Measurements from ENCODE around the gene SIRT7. TPM values are rescaled to one million over a fixed set of nuclear protein-coding genes. Genes with fewer than 3 reads are reported as not detected.

SIRT7 gene
- total RNA-seq, 4 donors from 2014 or later = 0.77 to 87.1 (median 14.6) TPM

- intact Hi-C loops (cut with DNase I; ENCODE audit: low total_unique reads) = no loop called here
- Histone ChIP-seq H3K4me3 (no peak overlapping the region), H3K27me3 (no peaks in the 10 kb centered on the region), H3K4me1 (peaks cover 0 to 13% of the 10 kb centered on the region in 2 donors), H3K27ac (no peak overlapping the region), H3K9me3 (no peaks in the 10 kb centered on the region), H3K36me3 (no peaks in the 10 kb centered on the region)
- DNase-seq = peak in 1 of 2 donors; percentile 15
- no peak for TF ChIP-seq POLR2A (IDR thresholded peaks at IDR 0.05)
- TF ChIP-seq CTCF (IDR thresholded peaks at IDR 0.05) = no peak
Observed at GRCh38 chr17:81906476-81907218, 11.3 kb downstream of the SIRT7 start.

GRCh38 chr17:81905993-81906392, 12.0 kb downstream of the SIRT7 start:
- TF ChIP-seq CTCF (IDR thresholded peaks at IDR 0.05) = no peak
- no peak for TF ChIP-seq POLR2A (IDR thresholded peaks at IDR 0.05)
- no peaks in the 10 kb centered on the region for H3K36me3 ChIP-seq
- peaks cover 0 to 16% of the 10 kb centered on the region in 2 donors for H3K4me1 ChIP-seq
- H3K27me3 ChIP-seq = no peaks in the 10 kb centered on the region
- no peaks in the 10 kb centered on the region for H3K9me3 ChIP-seq
- no peak overlapping the region for H3K4me3 ChIP-seq
- H3K27ac ChIP-seq = no peak overlapping the region
- intact Hi-C loops (cut with DNase I; ENCODE audit: low total_unique reads) = no loop called here
- no peak for DNase-seq

- Histone ChIP-seq H3K36me3 (no peaks in the 10 kb centered on the region), H3K4me1 (peaks cover 0 to 16% of the 10 kb centered on the region in 2 donors), H3K27me3 (no peaks in the 10 kb centered on the region), H3K9me3 (no peaks in the 10 kb centered on the region), H3K27ac (no peak overlapping the region), H3K4me3 (no peak overlapping the region)
- TF ChIP-seq CTCF (IDR thresholded peaks at IDR 0.05) = no peak
- TF ChIP-seq POLR2A (IDR thresholded peaks at IDR 0.05) = no peak
- no peak for DNase-seq
- intact Hi-C loops (cut with DNase I; ENCODE audit: low total_unique reads) = no loop called here
Observed at GRCh38 chr17:81905424-81905875, 12.5 kb downstream of the SIRT7 start.

- DNase-seq = no peak
- no peak overlapping the region for H3K27ac ChIP-seq
- H3K27me3 ChIP-seq = no peaks in the 10 kb centered on the region
- H3K4me3 ChIP-seq = no peak overlapping the region
- no peaks in the 10 kb centered on the region for H3K36me3 ChIP-seq
- TF ChIP-seq CTCF (IDR thresholded peaks at IDR 0.05) (no peak), POLR2A (IDR thresholded peaks at IDR 0.05) (no peak)
- H3K9me3 ChIP-seq = no peaks in the 10 kb centered on the region
- peaks cover 0 to 16% of the 10 kb centered on the region in 2 donors for H3K4me1 ChIP-seq
- intact Hi-C loops (cut with DNase I; ENCODE audit: low total_unique reads) = no loop called here
Observed at GRCh38 chr17:81904600-81905423, 13.2 kb downstream of the SIRT7 start.
